Thyroid gland (tissue), 4 donors: ENCODE measurements around the gene CFAP161. TPM values are rescaled to one million over a fixed set of nuclear protein-coding genes. Genes with fewer than 3 reads are reported as not detected.
A peak's percentile ranks its signal among the peaks of the same experiment; 100 is the strongest.

ENCODE experiments used
- DNase-seq, 2 donors: peaks; one replicate each; pipeline ENCODE4 v3.0.0-alpha.2; 2019
- H3K27ac ChIP-seq, 3 donors: fragments of 200-600 bp; sonication (generic); 1 replicate in 2 of 3; 2 replicates in 1 of 3; pipeline ENCODE4 v1.5.1; 2016 to 2019; ENCODE audit warnings: mild to moderate bottlenecking in 1 of 3, moderate library complexity in 1 of 3
- H3K27me3 ChIP-seq: fragments of 200-600 bp; sonication (generic); one replicate; pipeline ENCODE4 v1.5.1; 2019
- H3K36me3 ChIP-seq, 2 donors: fragments of 200-600 bp; sonication (generic); one replicate each; pipeline ENCODE4 v1.5.1; 2016 to 2019
- H3K4me1 ChIP-seq, 2 donors: fragments of 200-600 bp; sonication (generic); one replicate each; pipeline ENCODE4 v1.5.1; 2017 to 2019
- H3K4me3 ChIP-seq, 3 donors: fragments of 200-600 bp; sonication (generic); replicated peaks in 1 of 3; 1 replicate in 2 of 3; 2 replicates in 1 of 3; pipeline ENCODE4 v1.5.1; 2016; ENCODE audit warnings: mild to moderate bottlenecking in 1 of 3
- H3K9me3 ChIP-seq: fragments of 200-600 bp; sonication (generic); one replicate; pipeline ENCODE4 v1.5.1; 2017
- CTCF ChIP-seq, 6 experiments: fragments of 200-600 bp in 3 of 6; fragments of 450-650 bp in 3 of 6; sonication (generic) in 3 of 6; IDR thresholded peaks; one replicate each; pipeline ENCODE4 v1.5.1; 2016 to 2019; ENCODE audit warnings: antibody characterized with exemption in 6 of 6, mild to moderate bottlenecking in 2 of 6, inconsistent platforms in 1 of 6, moderate library complexity in 1 of 6
- POLR2A ChIP-seq, 2 donors: fragments of 450-650 bp; IDR thresholded peaks; one replicate each; pipeline ENCODE4 v1.6.1; 2017; ENCODE audit warnings: antibody characterized with exemption in 2 of 2, mild to moderate bottlenecking in 2 of 2, moderate library complexity in 1 of 2
- WGBS, 2 donors: methylation state at CpG; one replicate each; pipeline ENCODE4 v1.1.5; 2017; 5-methylcytosine and 5-hydroxymethylcytosine counted together
- intact Hi-C: fragments of 100-400 bp; cut with DNase I; formaldehyde crosslinking; loops from one replicate; pipeline ENCODE4 v1.15.1; 2023
- total RNA-seq, 4 donors: library from RNA; depleted of rRNA; stranded (reverse); fragments of >200 nt; gene quantifications; one replicate each; pipeline ENCODE4 v1.2.3, GENCODE V29; 2016

Gene CFAP161, protein sequence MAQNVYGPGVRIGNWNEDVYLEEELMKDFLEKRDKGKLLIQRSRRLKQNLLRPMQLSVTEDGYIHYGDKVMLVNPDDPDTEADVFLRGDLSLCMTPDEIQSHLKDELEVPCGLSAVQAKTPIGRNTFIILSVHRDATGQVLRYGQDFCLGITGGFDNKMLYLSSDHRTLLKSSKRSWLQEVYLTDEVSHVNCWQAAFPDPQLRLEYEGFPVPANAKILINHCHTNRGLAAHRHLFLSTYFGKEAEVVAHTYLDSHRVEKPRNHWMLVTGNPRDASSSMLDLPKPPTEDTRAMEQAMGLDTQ
- under 1 TPM in 3 of 4 donors, not detected in 1; 0.56 to 0.81 (median 0.78) TPM for total RNA-seq

- no peaks in the 10 kb centered on the region for H3K27me3 ChIP-seq
- TF ChIP-seq CTCF (IDR thresholded peaks at IDR 0.05) (no peak), POLR2A (IDR thresholded peaks at IDR 0.05) (no peak)
- no peaks in the 10 kb centered on the region for H3K9me3 ChIP-seq
- intact Hi-C loops, result no loop called here
- WGBS, 2 donors, result 3 to 16% methylated on average over 24 to 33 of the region's 33 CpGs
- H3K36me3 ChIP-seq, result no peaks in the 10 kb centered on the region
- DNase-seq, result peak; percentile 64 to 75
- H3K4me3 ChIP-seq, result peak within 1 kb of the TSS in 1 of 3 donors; percentile 25
- H3K4me1 ChIP-seq, result peaks cover 4 to 13% of the 10 kb centered on the region in 2 donors
- no peak within 1 kb of the TSS for H3K27ac ChIP-seq
Measured at GRCh38 chr15:81133782-81134461, at the start of gene CFAP161. CFAP161 (plus strand) TSS chr15:81134270; CDS start chr15:81134330, 60 bp downstream.

DNA sequence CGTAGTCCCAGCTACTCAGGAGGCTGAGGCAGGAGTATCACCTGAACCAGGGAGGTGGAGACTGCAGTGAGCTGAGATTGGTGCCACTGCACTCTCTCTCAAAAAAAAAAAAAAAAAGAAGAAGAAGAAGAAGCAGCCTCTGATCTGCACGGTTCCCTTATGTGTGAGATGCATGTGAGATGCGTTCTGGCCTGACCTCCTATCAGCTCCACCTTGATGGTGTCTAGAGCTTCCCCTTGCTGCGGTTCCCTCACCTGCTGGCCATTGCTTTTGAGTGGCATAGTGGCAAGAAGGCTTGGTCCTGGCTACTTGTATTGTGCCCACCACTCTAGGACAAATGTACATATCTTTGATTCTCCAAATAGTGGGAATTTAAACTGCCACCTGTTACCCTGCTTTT lies 49.4 kb upstream of the CFAP161 start:
- Histone ChIP-seq H3K4me3 (no peak overlapping the region), H3K27me3 (no peaks in the 10 kb centered on the region), H3K36me3 (no peaks in the 10 kb centered on the region), H3K4me1 (no peaks in the 10 kb centered on the region), H3K27ac (no peak overlapping the region), H3K9me3 (no peaks in the 10 kb centered on the region)
- intact Hi-C loops, result no loop called here
- DNase-seq, result no peak
- no peak for TF ChIP-seq POLR2A (IDR thresholded peaks at IDR 0.05)
- no peak for TF ChIP-seq CTCF (IDR thresholded peaks at IDR 0.05)
- 86% methylated on average over 4 of the region's 4 CpGs for WGBS, 2 donors

GRCh38 chr15:81085213-81085612 lies 48.9 kb upstream of the CFAP161 start:
- DNase-seq, result no peak
- TF ChIP-seq POLR2A (IDR thresholded peaks at IDR 0.05), result no peak
- TF ChIP-seq CTCF (IDR thresholded peaks at IDR 0.05), result no peak
- no peaks in the 10 kb centered on the region for H3K4me1 ChIP-seq
- no peaks in the 10 kb centered on the region for H3K9me3 ChIP-seq
- no peaks in the 10 kb centered on the region for H3K27me3 ChIP-seq
- no peaks in the 10 kb centered on the region for H3K36me3 ChIP-seq
- H3K4me3 ChIP-seq, result no peak overlapping the region
- intact Hi-C loops, result no loop called here
- WGBS, 2 donors, result 76 to 77% methylated on average over 2 of the region's 2 CpGs
- H3K27ac ChIP-seq, result no peak overlapping the region

DNA sequence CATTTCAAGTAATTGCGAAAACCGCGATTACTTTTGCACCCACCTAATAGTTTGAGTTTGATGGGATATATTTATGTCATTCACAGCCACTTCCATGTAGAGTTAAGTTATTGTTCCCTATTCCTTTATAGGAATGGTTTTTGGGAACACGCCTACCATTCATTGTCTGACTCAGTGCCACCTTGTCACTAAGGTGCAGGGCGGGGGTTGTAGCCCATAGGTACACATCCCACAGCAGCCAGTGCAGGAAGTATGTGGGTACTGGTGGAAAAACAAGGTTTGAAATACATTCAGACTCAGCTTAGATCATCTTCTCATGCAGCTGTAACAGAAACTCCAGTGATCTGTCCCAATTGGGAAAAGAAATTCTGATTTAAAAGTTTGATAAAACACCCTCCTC lies 48.2 kb upstream of the CFAP161 start:
- intact Hi-C loops, result no loop called here
- H3K27me3 ChIP-seq, result no peaks in the 10 kb centered on the region
- no peak for DNase-seq
- H3K27ac ChIP-seq, result no peak overlapping the region
- TF ChIP-seq CTCF (IDR thresholded peaks at IDR 0.05) (no peak), POLR2A (IDR thresholded peaks at IDR 0.05) (no peak)
- H3K9me3 ChIP-seq, result no peaks in the 10 kb centered on the region
- H3K36me3 ChIP-seq, result no peaks in the 10 kb centered on the region
- 91 to 92% methylated on average over 5 of the region's 5 CpGs for WGBS, 2 donors
- no peak overlapping the region for H3K4me3 ChIP-seq
- no peaks in the 10 kb centered on the region for H3K4me1 ChIP-seq

- intact Hi-C loops, result no loop called here
- H3K4me1 ChIP-seq, result no peaks in the 10 kb centered on the region
- no peaks in the 10 kb centered on the region for H3K27me3 ChIP-seq
- H3K9me3 ChIP-seq, result no peaks in the 10 kb centered on the region
- no peaks in the 10 kb centered on the region for H3K36me3 ChIP-seq
- 71 to 72% methylated on average over 5 of the region's 5 CpGs for WGBS, 2 donors
- no peak overlapping the region for H3K4me3 ChIP-seq
- H3K27ac ChIP-seq, result no peak overlapping the region
- no peak for TF ChIP-seq POLR2A (IDR thresholded peaks at IDR 0.05)
- DNase-seq, result no peak
Measured at GRCh38 chr15:81087066-81087465, 47.0 kb upstream of the CFAP161 start.
